ENCODE data around the gene CMYA5.

CMYA5 gene

GRCh38 chr5:79834754-79835714, 145.4 kb downstream of the CMYA5 start:
- DNase-seq (ENCODE audit: low spot score), result no peak

- no peak for DNase-seq (ENCODE audit: low spot score)
Observed at GRCh38 chr5:79837761-79838551, 148.3 kb downstream of the CMYA5 start.

- no peak for DNase-seq (ENCODE audit: low spot score)
Observed at GRCh38 chr5:79840084-79840990, 150.7 kb downstream of the CMYA5 start.

GRCh38 chr5:79841172-79841571, 151.5 kb downstream of the CMYA5 start:
- no peak for DNase-seq (ENCODE audit: low spot score)

GRCh38 chr5:79842006-79842881, 152.6 kb downstream of the CMYA5 start:
- no peak for DNase-seq (ENCODE audit: low spot score)

- DNase-seq (ENCODE audit: low spot score), result no peak
Observed at GRCh38 chr5:79842991-79843390, 153.4 kb downstream of the CMYA5 start.

GRCh38 chr5:79843450-79844388, 154.1 kb downstream of the CMYA5 start:
- no peak for DNase-seq (ENCODE audit: low spot score)

- no peak for DNase-seq (ENCODE audit: low spot score)
Observed at GRCh38 chr5:79844571-79844970, 154.9 kb downstream of the CMYA5 start.

- peak; percentile 62 for DNase-seq (ENCODE audit: low spot score)
Observed at GRCh38 chr5:79845448-79846197, 156.0 kb downstream of the CMYA5 start.

- DNase-seq (ENCODE audit: low spot score), result no peak
Observed at GRCh38 chr5:79846198-79846521, 156.5 kb downstream of the CMYA5 start.

GRCh38 chr5:79847561-79847960, 157.9 kb downstream of the CMYA5 start:
- DNase-seq (ENCODE audit: low spot score), result no peak

- no peak for DNase-seq (ENCODE audit: low spot score)
Observed at GRCh38 chr5:79849061-79849460, 159.4 kb downstream of the CMYA5 start.

Data from Ammon's horn (tissue), 1 donor.